ENCODE results near the gene PTPN5.

Gene PTPN5

DNA sequence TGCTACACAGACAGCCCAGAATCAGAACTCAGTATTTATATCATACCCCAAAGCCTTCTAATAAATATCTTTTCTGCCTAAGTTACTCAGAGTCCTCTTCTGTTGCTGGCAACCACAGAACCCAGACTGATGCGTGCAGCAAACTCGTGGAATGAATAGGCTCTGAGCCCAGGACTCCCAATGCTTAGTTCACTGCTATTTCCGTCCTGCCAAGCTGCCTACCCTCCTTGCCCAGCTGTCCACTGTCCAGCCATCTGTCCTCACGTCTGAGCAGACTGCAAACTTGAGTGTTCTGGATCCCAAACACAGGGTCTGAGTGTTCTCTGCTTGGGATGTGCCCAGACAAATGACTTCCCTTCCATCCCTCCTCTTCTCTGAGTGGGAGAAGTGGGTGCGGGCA, 19.4 kb downstream of the PTPN5 start:
- no peak for ATAC-seq

- no peak for ATAC-seq
Measured at GRCh38 chr11:18771266-18772035, 20.1 kb downstream of the PTPN5 start.

DNA sequence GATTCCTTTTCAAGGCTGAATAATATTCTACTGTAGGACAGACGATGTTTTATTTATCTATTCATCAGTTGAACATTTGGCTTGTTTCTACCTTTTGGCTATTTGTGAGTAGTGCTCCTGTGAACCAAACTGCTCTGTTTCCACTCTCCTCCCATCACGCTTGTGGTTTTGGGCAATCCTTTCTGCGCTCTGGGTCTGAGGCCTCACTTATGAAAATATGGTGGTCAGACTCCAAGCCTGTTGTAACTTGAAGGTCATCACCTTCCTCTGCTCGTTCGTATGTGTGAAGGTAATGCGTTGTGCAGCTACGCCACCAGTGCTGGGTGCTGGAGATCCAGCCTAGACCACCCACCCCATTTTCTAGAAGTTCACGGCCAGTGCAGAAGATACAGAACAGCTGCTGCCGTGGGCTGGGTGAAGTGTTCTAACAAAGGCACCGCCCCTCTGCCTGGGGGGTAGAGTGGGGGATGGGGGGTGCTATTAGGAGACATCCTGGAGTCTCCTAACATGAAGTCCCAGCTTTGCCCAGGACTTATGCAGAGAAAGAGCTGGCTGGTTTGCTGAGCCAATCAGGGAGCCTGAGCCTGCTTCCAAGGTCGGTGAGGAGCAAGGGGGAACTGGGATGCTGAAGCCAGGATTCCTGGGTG, 21.0 kb downstream of the PTPN5 start:
- ATAC-seq = no peak

DNA sequence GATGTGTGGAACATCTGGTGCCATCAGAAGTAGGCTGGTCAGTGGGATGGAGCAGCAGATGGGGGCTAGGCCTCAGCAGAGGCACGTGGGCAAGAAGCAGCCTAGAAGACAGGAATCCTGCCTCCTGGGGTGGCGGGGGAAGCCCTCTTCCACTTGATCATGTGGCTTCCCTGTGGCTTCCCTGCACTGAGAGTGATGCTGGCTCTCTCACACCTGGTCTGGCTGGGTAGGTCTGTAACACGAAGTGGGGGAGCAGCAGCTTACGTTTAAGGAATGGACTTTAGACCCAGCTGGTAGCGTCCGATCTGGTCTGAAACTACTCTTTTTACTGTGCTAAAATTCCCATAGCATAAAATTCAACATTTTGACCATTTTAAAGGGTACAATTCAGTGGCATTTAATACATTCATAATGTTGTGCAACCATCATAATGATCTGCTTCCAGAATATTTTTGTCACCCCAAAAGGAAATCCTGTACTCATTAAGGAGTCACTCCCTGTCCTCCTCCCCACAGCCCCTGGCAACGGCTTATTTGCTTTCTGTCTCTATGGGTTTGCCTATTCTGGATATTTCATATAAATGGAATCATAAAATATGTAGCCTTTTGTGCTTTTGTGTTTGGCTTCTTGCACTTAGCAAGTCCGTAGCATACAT, 21.7 kb downstream of the PTPN5 start:
- ATAC-seq = no peak

DNA sequence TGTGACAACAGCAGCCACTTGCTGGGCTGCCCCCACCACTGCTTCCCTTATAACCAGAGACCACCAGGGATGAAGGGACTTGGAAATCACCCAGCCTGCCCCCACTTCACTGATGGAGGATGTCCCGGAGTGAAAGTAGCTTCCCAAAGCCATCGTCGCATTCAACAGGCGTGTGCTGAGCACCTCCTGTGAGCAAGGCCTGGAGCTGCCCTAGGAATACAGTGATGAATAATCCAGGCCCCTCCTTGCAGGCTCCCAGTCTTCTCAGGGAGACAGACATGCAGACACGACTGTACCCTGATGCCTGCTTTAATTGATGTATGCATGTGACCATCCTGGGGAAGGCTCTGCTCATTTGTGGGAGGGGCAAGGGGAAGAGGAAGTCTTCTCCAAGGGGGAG, 22.6 kb downstream of the PTPN5 start:
- no peak for ATAC-seq

GRCh38 chr11:18768472-18768901, 23.1 kb downstream of the PTPN5 start:
- ATAC-seq = peak; percentile 44 to 50

DNA sequence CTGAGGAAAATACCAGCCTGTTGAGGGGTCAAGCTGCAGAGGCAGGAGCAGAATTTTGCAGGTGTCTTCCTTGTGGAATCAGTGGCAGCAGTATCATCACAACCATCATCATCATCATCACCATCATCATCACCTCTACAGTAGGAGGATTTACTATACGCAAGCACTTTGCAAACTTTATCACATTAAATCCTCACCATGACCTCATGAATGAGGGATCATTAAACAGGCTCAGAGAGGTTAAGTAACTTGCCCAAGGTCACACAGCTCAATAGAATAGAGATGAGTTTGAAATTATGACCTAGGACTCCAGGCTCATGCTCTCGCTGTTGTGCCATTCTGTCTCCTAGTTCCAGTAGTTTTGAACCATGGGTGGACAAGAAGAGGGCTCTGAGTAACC, 25.6 kb downstream of the PTPN5 start:
- ATAC-seq = no peak

GRCh38 chr11:18765554-18765953, 26.0 kb downstream of the PTPN5 start:
- ATAC-seq = no peak

- no peak for ATAC-seq
Measured at GRCh38 chr11:18761741-18762140, 29.9 kb downstream of the PTPN5 start.

DNA sequence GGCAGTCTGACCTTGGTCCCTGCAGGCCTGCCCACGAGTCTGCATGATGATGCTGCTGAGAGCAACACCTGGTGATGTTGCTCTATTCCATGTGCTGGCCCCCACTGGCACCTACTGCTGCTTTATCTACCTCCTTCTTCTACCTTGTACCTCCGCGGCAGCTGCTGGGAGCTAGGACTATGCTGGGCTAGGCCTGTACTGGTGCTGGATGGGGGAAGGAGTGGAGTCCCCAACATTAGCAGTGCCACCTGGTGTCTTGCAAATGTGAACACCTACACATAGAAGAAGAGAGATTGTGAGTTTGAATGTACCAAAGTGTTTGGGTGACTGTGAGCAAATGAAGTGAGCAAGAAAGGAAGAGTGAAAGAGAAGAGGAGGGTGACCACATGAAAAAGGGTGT, 30.5 kb downstream of the PTPN5 start:
- no peak for ATAC-seq

DNA sequence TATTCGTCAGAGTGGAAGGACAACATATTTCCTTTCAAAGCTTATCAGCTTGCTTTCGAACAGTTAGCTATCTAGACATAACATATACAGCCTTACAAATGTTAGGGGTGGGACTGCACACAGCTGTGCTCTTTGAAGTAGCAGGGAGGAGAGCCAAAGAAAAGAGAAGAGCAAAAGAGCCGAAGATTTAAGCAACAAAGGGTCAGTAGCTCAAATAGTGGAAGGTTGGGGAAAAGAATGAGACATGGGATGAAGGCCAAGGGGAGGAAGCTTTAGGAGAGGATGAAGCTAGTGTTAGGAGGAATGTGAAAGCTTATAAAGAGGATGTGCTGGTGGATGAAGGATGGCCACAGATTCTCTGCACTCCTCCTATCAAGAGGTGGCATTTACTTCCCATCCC, 33.8 kb downstream of the PTPN5 start:
- no peak for ATAC-seq

- no peak for ATAC-seq
Measured at GRCh38 chr11:18756889-18757288, 34.7 kb downstream of the PTPN5 start.

GRCh38 chr11:18754308-18754707, 37.3 kb downstream of the PTPN5 start:
- no peak for ATAC-seq

DNA sequence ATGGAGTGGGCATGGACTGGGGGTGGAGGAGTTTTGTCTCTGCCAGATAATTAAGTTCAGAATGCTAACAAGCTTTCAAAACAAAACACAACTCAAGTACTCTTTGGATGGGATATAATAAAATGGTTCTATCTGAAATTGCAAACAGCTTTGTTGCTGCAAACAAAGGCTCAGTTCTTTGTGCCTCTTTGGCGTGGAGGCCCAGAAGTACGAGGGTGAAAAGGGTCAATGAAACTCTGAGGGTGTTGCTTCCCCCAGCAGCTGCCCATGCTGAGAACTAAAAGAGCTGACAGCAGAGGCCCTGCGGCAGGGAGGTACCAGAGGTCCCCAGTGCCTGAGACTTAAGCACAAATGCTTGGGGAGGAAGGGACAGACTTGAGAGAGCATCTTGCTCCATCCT, 39.1 kb downstream of the PTPN5 start:
- no peak for ATAC-seq

DNA sequence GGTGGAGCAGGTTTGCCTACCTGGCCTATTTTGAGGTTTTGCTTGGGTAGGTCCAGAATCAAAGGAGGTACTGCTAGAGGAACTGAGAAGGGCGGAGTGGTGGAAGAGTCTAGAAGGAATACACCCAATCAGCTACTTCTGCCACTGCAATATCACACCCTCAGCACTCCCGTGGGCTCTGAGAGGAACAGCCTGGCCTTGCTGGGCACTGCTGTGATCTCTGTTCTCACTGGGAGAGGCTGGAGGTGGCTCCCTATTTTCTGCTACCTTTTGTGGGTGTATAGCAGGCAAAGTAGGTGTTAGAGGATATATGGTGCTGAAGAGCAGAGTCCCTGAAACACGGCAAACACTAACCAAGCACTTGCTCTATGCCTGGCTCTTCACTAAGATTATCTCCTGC, 40.7 kb downstream of the PTPN5 start:
- no peak for ATAC-seq

DNA sequence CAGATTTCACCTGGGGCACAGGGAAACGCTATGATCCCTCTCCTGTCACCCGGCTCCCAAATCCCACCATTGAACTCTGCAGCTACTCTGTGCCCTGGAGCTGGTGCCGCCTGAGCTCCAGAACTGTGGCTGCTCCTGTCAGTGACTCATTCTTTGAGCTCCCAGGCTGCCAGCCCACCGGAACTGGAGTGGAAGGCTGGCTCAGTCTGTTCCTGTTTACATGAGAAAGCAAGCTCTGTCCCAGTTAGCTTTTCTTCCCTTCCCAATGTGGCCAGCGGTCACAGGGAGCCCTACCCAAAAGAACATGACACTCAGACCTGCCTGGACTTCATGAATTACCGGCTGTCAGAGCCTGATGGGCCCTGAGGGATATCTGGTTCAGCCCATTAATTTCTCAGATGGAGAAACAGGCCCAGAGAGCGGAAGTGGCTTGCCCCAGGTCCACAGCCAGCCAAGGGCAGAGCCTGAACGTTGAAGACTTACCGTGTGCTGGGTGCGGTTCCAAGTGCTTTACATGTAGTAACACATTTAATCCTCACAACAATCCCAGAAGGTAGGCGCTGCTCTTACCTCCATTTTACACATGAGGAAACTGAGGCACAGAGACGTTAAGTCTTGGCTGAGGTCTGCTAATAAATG, 41.8 kb downstream of the PTPN5 start:
- ATAC-seq = no peak

DNA sequence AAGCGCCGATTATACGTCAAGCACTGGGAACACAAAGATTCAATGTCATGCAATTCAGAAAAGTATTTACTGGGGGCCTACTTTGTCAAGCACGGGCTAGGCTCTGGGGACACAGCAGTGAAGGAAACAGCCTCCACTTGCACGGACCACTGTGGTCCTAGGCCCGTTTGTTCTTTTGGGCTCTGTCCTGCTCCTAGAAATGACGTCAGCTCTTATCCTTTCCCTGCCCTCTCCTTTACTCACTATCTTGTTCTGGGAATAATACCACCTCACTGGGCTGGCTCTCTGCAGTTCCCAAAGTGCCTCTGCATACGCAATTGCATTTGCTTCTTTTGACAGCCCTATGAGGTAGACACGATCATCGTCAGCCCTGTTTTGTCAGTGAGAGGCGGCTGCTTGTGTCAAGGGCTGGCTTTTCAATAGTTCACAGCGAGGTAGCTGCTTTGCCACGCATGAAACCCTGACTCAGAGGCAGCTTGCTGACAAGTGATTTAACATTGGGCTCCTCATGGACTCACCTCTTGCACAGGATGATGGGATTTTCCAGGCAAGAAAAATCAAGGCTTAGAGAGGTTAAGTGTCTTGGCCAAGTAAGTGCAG, 42.7 kb downstream of the PTPN5 start:
- no peak for ATAC-seq

- no peak for ATAC-seq
Measured at GRCh38 chr11:18745251-18745650, 46.3 kb downstream of the PTPN5 start.

DNA sequence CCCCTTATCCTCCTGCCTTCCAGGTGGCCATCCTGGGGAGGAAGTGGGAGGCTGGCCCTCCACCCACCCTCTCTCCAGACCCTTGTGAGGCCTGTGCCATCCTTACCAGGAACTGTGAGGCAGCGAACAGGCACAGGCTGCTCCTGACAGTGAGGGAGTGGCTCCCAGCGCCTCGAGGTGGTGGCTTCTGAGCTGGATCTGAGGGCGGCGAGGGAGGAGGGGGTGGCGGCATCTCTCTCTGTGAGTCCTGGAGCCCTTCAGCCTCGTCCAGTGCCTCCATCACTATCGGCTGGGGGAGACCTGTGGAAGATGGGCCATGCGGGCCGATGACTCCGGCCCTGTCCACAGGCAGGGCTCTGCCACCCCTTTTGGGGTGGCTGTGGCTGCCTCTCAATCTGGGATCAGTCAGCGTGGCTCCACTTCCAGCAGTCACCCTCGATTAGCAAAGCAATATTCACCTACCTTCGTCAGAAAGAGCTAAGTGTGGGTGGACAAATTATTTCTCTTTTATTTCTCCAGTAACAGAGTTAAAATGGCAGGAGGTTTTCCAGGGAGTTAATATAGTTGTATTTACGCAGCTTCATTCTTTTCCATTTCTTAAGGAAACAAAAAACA, 47.6 kb downstream of the PTPN5 start:
- no peak for ATAC-seq

- ATAC-seq = no peak
Measured at GRCh38 chr11:18743365-18743764, 48.2 kb downstream of the PTPN5 start.

GRCh38 chr11:18741783-18742182, 49.8 kb downstream of the PTPN5 start:
- ATAC-seq = no peak

DNA sequence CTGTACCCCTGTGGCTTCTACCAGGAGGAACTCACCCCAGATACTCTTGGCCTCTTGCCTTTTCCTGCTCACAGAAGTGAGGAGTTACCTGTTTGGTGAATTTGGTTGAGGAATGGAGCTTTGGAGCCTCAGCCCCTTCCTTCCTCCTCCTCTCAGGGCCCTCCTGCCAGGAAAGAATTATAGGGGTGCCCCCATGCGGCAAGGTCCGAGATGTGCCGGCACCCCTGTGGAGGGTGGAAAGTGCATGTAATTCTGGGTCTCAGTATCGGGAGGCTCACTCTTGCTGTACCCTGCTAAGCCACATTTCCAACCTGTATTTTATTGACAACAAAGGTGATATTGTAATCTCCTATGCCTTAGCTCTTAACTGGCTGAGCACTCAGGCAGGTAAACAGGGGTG, 51.9 kb downstream of the PTPN5 start:
- ATAC-seq = no peak

DNA sequence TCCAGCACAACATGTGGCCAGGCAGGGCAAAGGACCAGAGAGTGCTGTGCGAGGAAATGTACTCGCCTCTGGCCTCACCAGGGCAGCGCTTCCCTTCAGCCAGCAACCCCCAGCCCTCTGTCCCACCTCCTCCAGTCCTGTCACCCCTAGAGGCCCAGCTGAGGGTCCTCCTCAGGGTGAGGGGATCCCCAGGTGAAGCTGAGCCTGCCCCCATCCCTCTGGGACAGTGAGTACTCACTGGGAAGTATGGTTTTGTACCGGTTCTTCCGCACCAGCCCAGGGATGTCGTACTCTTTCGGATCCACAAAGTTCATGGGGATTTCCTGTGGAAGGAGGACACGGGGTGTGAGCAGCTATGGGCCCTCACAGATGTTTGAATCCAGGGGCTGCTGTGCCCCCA, 54.0 kb downstream of the PTPN5 start:
- ATAC-seq = no peak
